Endodermal cell (in vitro differentiated cells): ENCODE data around the gene CERS1. TPM values are rescaled to one million over a fixed set of nuclear protein-coding genes. Genes with fewer than 3 reads are reported as not detected.
A peak's percentile ranks its signal among the peaks of the same experiment; 100 is the strongest.

Source experiments
- DNase-seq: peaks from one replicate; pipeline ENCODE4 v3.0.0-alpha.2; 2017
- H3K27ac ChIP-seq: 2 replicates; pipeline ENCODE4 v1.5.1; 2013; ENCODE audit warnings: mild to moderate bottlenecking, low read depth, low read length, moderate library complexity
- H3K27me3 ChIP-seq: 2 replicates; pipeline ENCODE4 v1.6.1; 2013; ENCODE audit warnings: mild to moderate bottlenecking, low read length, moderate library complexity; ENCODE audit not compliant: insufficient read depth, control insufficient read depth, poor library complexity, severe bottlenecking
- H3K36me3 ChIP-seq: 2 replicates; pipeline ENCODE4 v1.7.0; 2013; ENCODE audit warnings: mild to moderate bottlenecking, low read length, moderate library complexity; ENCODE audit not compliant: control insufficient read depth, insufficient read depth
- H3K4me1 ChIP-seq: one replicate; pipeline ENCODE4 v1.7.0; 2013; ENCODE audit warnings: low read length; ENCODE audit not compliant: control insufficient read depth, insufficient read depth
- H3K4me3 ChIP-seq: 2 replicates; pipeline ENCODE4 v1.5.1; 2013; ENCODE audit warnings: mild to moderate bottlenecking, low read length, moderate library complexity
- H3K9ac ChIP-seq: 2 replicates; pipeline ENCODE4 v1.6.1; 2013; ENCODE audit warnings: mild to moderate bottlenecking, low read length, moderate library complexity; ENCODE audit not compliant: poor library complexity, severe bottlenecking; ENCODE audit errors: extremely low read depth
- H3K9me3 ChIP-seq: 2 replicates; pipeline ENCODE4 v1.6.1; 2013; ENCODE audit warnings: mild to moderate bottlenecking, low read length, moderate library complexity; ENCODE audit not compliant: control insufficient read depth
- H3K27ac Mint-ChIP-seq: 2 replicates; pipeline ENCODE4 v1.8.0; 2020; ENCODE audit warnings: mixed read lengths
- H3K27me3 Mint-ChIP-seq: 2 replicates; pipeline ENCODE4 v1.8.0; 2021; ENCODE audit warnings: mild to moderate bottlenecking, mixed read lengths; ENCODE audit not compliant: insufficient read depth
- H3K36me3 Mint-ChIP-seq: 2 replicates; pipeline ENCODE4 v1.8.0; 2020; ENCODE audit warnings: low read depth, mixed read lengths
- H3K4me1 Mint-ChIP-seq: 2 replicates; pipeline ENCODE4 v1.8.0; 2020; ENCODE audit warnings: mixed read lengths
- H3K4me3 Mint-ChIP-seq: 2 replicates; pipeline ENCODE4 v1.8.0; 2020; ENCODE audit warnings: mild to moderate bottlenecking, moderate library complexity, mixed read lengths
- H3K9me3 Mint-ChIP-seq: 2 replicates; pipeline ENCODE4 v1.8.0; 2020; ENCODE audit warnings: mild to moderate bottlenecking, mixed read lengths
- CTCF ChIP-seq: fragments of 200-600 bp; sonication (generic); conservative IDR thresholded peaks from 2 replicates; pipeline ENCODE4 v1.5.0; 2021; ENCODE audit warnings: antibody characterized with exemption, mild to moderate bottlenecking
- WGBS, 2 experiments: methylation state at CpG; one replicate each; pipeline versions ENCODE4 v1.1.5 to v1.1.7; 2013; ENCODE audit warnings: missing lambda C conversion rate in 2 of 2, mixed read lengths in 1 of 2; ENCODE audit not compliant: insufficient coverage in 1 of 2, insufficient read length in 1 of 2; 5-methylcytosine and 5-hydroxymethylcytosine counted together
- total RNA-seq, 2 donors: library from RNA; stranded (reverse); fragmentation: NEBNext Ultra II Directional in 1 of 2; extraction: Animal tissue kit (Norgen Biotek cat#: 25700) in 1 of 2; gene quantifications; 2 replicates in 1 of 2; 3 replicates in 1 of 2; pipeline ENCODE4 v1.2.1, GENCODE V29; 2021

CERS1 gene
- total RNA-seq, 2 donors from 2014 or later, result 16.6 to 25.5 TPM

- Mint-ChIP-seq H3K4me3 (no peak overlapping the region), H3K27me3 (no peaks in the 10 kb centered on the region), H3K9me3 (no peaks in the 10 kb centered on the region), H3K4me1 (no peaks in the 10 kb centered on the region), H3K27ac (peak overlapping the region; percentile 18), H3K36me3 (peaks cover 51% of the 10 kb centered on the region)
- 92 to 95% methylated on average over 23 to 27 of the region's 27 CpGs for WGBS, 2 experiments
- no peak overlapping the region for H3K4me3 ChIP-seq
- no peak for TF ChIP-seq CTCF
- no peaks in the 10 kb centered on the region for H3K9me3 ChIP-seq
- H3K9ac ChIP-seq, result no peak overlapping the region
- no peaks in the 10 kb centered on the region for H3K4me1 ChIP-seq
- no peak for DNase-seq
- H3K36me3 ChIP-seq, result peaks cover 64% of the 10 kb centered on the region
- H3K27ac ChIP-seq, result no peak overlapping the region
- H3K27me3 ChIP-seq, result no peaks in the 10 kb centered on the region
Measured at GRCh38 chr19:18865106-18865972, 30.6 kb downstream of the CERS1 start.

GRCh38 chr19:18863843-18864362 is 32.1 kb downstream of the CERS1 start:
- no peak overlapping the region for H3K27ac ChIP-seq
- no peak overlapping the region for H3K4me3 Mint-ChIP-seq

More at GRCh38 chr19:18863843-18864362, 32.1 kb downstream of the CERS1 start:
- TF ChIP-seq CTCF, result no peak
- Histone ChIP-seq H3K9me3 (no peaks in the 10 kb centered on the region), H3K4me3 (no peak overlapping the region), H3K36me3 (peaks cover 77% of the 10 kb centered on the region), H3K4me1 (no peaks in the 10 kb centered on the region), H3K9ac (no peak overlapping the region), H3K27me3 (no peaks in the 10 kb centered on the region)
- Mint-ChIP-seq H3K27me3 (no peaks in the 10 kb centered on the region), H3K27ac (no peak overlapping the region), H3K4me1 (no peaks in the 10 kb centered on the region), H3K36me3 (peaks cover 57% of the 10 kb centered on the region), H3K9me3 (no peaks in the 10 kb centered on the region)
- 94 to 98% methylated on average over 10 to 16 of the region's 16 CpGs for WGBS, 2 experiments
- no peak for DNase-seq
